HG03354 (cell line): Measurements from ENCODE around the gene RNF168.
"Not testable (repeated sequence)": the region's sequence is repeated elsewhere in the genome, so short reads cannot be mapped to it uniquely, and the experiment has no call there.

Source experiments
- ATAC-seq: cut with Tn5 transposase; IDR thresholded peaks from one replicate; pipeline ENCODE4 v1.9.1; 2021; ENCODE audit warnings: mild to moderate bottlenecking; ENCODE audit not compliant: unreplicated experiment, poor library complexity, severe bottlenecking

The RNF168 gene

DNA sequence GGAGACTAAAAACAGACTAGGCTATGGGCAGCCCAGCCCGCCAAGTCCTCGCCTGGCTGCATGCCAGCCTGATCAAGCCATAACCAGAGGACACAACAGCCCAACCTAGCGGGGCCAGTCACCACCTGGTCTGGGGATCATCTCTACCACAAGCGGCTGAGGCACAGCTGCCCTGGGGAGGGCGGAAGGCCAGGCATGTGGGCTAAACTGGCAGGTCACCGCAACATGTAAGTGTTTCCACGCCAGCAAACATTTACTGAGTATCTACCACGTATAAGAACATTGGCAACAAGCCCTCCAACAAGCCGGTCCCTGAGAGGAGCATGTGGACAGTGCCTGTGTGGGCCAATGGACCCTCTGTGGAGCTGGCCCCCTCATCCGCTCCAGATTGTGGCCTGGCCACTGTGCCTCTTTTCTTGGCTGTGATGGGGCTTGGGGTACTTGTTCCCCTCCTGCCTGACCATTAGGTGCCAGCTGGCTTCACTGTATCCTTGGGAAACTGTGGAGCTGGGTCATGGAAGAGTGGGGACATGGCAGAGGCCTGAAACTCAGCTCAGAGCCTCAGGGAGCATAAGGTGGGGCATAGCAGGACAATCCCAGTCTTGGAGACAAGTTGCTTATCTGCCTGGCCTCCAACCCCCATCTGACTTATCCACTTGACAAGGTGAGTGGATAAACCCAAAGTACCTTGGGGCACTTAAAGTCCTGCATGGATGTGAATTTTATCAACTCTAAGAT lies 80.4 kb downstream of the RNF168 start:
- ATAC-seq = no peak

DNA sequence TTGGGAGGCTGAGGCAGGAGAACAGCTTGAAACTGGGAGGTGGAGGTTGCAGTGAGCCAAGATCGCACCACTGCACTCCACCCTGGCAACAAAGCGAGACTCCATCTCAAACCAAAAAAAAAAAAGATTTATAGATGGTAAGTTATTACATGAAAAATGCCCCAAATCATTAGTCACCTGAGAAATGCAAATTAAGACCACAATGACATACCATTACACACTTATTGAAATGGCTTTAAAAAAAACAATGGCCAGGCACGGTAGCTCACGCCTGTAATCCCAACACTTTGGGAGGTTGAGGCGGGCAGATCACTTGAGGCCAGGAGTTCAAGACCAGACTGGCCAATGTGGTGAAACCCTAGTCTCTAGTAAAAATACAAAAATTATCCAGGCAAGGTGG lies 81.9 kb downstream of the RNF168 start:
- not testable (repeated sequence) for ATAC-seq

DNA sequence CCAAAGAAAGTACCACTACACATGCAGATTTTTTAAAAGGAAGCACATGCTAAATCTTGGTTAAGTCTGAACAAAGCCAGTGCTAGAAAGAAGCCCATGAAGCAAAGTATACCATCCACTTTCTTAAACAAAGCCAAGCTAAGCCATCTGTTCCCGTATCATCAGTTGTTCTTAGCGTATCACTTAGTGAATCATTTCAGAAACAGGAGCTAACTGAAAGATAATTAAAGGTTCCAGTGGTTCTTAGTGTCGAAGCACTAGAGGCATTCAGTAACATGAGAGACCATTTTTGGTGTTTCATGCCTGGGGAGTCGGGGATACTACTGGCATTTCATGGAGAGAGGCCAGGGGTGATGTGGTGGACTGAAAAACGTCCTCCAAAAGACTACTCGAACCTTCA lies 84.2 kb downstream of the RNF168 start:
- ATAC-seq = no peak
